HepG2 (cell line): ENCODE data around the gene PDE9A. TPM values are rescaled to one million over a fixed set of nuclear protein-coding genes. Genes with fewer than 3 reads are reported as not detected.

ENCODE experiments used
- BORCS8-MEF2B ChIP-seq: sonication (generic); formaldehyde crosslinking; IDR thresholded peaks from 2 replicates; pipeline ENCODE4 v1.8.0; 2022; ENCODE audit warnings: mild to moderate bottlenecking, missing genetic modification reagents
- DMAP1 ChIP-seq: IDR thresholded peaks from 2 replicates; pipeline ENCODE4 v1.6.1; 2016
- FOXK2 ChIP-seq: fragments of 450-650 bp; IDR thresholded peaks from 2 replicates; pipeline ENCODE4 v1.6.1; 2016
- HNRNPLL ChIP-seq: fragments of 200-400 bp; formaldehyde crosslinking; IDR thresholded peaks from 2 replicates; pipeline ENCODE4 v1.6.1; 2017; ENCODE audit warnings: mild to moderate bottlenecking, low read depth, low read length; ENCODE audit not compliant: poor library complexity, severe bottlenecking
- HOXD1 ChIP-seq: sonication (generic); formaldehyde crosslinking; IDR thresholded peaks from 2 replicates; pipeline ENCODE4 v1.5.0; 2020; ENCODE audit warnings: missing genetic modification reagents
- IRX3 ChIP-seq: sonication (generic); formaldehyde crosslinking; IDR thresholded peaks from 2 replicates; pipeline ENCODE4 v1.8.1; 2023; ENCODE audit warnings: mild to moderate bottlenecking, low read depth, missing genetic modification reagents, borderline replicate concordance
- KAT8 ChIP-seq: IDR thresholded peaks from 2 replicates; pipeline ENCODE4 v1.6.1; 2016; ENCODE audit warnings: missing genetic modification reagents, missing compliant biosample characterization
- MAFF ChIP-seq: IDR thresholded peaks from 2 replicates; pipeline ENCODE4 v1.6.1; 2011; ENCODE audit warnings: low read depth, low read length, improper control_type of control experiment
- MXD4 ChIP-seq: IDR thresholded peaks from 2 replicates; pipeline ENCODE4 v1.6.1; 2016; ENCODE audit warnings: mild to moderate bottlenecking, missing biosample characterization, missing genetic modification reagents
- NAIF1 ChIP-seq: sonication (generic); formaldehyde crosslinking; IDR thresholded peaks from 2 replicates; pipeline ENCODE4 v1.5.0; 2020; ENCODE audit warnings: mild to moderate bottlenecking, missing genetic modification reagents, borderline replicate concordance
- SAFB2 ChIP-seq: sonication (generic); formaldehyde crosslinking; IDR thresholded peaks from 2 replicates; pipeline ENCODE4 v1.5.1; 2020; ENCODE audit warnings: missing genetic modification reagents, low read depth, mild to moderate bottlenecking, borderline replicate concordance
- SIN3A ChIP-seq: IDR thresholded peaks from 2 replicates; pipeline ENCODE4 v1.6.1; 2011; ENCODE audit warnings: low read depth, mild to moderate bottlenecking, control low read depth, low read length, borderline replicate concordance
- SMAD9 ChIP-seq: sonication (generic); formaldehyde crosslinking; IDR thresholded peaks from 2 replicates; pipeline ENCODE4 v1.5.1; 2020; ENCODE audit warnings: mild to moderate bottlenecking, missing genetic modification reagents
- ZKSCAN8 ChIP-seq: IDR thresholded peaks from 2 replicates; pipeline ENCODE4 v1.6.1; 2016; ENCODE audit warnings: borderline replicate concordance, missing genetic modification reagents, missing compliant biosample characterization
- ZNF121 ChIP-seq: sonication (generic); formaldehyde crosslinking; IDR thresholded peaks from 2 replicates; pipeline ENCODE4 v1.5.0; 2020; ENCODE audit warnings: mild to moderate bottlenecking, missing genetic modification reagents
- ZNF160 ChIP-seq: sonication (generic); formaldehyde crosslinking; IDR thresholded peaks from 2 replicates; pipeline ENCODE4 v1.8.0; 2022; ENCODE audit warnings: mild to moderate bottlenecking, inconsistent platforms, missing genetic modification reagents
- ZNF235 ChIP-seq: sonication (generic); formaldehyde crosslinking; IDR thresholded peaks from 2 replicates; pipeline ENCODE4 v1.8.1; 2023; ENCODE audit warnings: mild to moderate bottlenecking, missing genetic modification reagents, borderline replicate concordance
- ZNF253 ChIP-seq: sonication (generic); formaldehyde crosslinking; IDR thresholded peaks from 2 replicates; pipeline ENCODE4 v1.8.0; 2022; ENCODE audit warnings: mild to moderate bottlenecking, missing genetic modification reagents, borderline replicate concordance
- ZNF468 ChIP-seq: sonication (generic); formaldehyde crosslinking; IDR thresholded peaks from 2 replicates; pipeline ENCODE4 v1.8.0; 2022; ENCODE audit warnings: mild to moderate bottlenecking, moderate library complexity, missing genetic modification reagents
- ZNF501 ChIP-seq: sonication (generic); formaldehyde crosslinking; IDR thresholded peaks from 2 replicates; pipeline ENCODE4 v1.5.1; 2020; ENCODE audit warnings: mild to moderate bottlenecking, moderate library complexity, missing genetic modification reagents
- ZNF740 ChIP-seq: sonication (generic); formaldehyde crosslinking; IDR thresholded peaks from 2 replicates; pipeline ENCODE4 v1.4.0; 2020; ENCODE audit warnings: missing genetic modification reagents
- ZNF883 ChIP-seq: sonication (generic); formaldehyde crosslinking; IDR thresholded peaks from 2 replicates; pipeline ENCODE4 v1.5.1; 2020; ENCODE audit warnings: mild to moderate bottlenecking, missing genetic modification reagents; ENCODE audit errors: not compliant biosample characterization
- ZSCAN29 ChIP-seq: sonication (generic); formaldehyde crosslinking; conservative IDR thresholded peaks from 2 replicates; pipeline ENCODE4 v1.4.0; 2020; ENCODE audit warnings: mild to moderate bottlenecking, missing genetic modification reagents
- polyA plus RNA-seq, 8 experiments: library from polyadenylated mRNA; depleted of rRNA in 3 of 8; stranded (reverse) in 7 of 8; unstranded in 1 of 8; fragments of >200 nt; fragmentation: Illumina TruSeq in 4 of 8; extraction: Trizol in 4 of 8; gene quantifications; 2 replicates each; pipeline versions ENCODE4 v1.2.1 to v1.2.3, GENCODE V29; 2011 to 2016; ENCODE audit warnings: low read depth in 4 of 8, missing spikeins in 1 of 8, mixed read lengths in 1 of 8; ENCODE audit not compliant: insufficient read depth in 1 of 8
- total RNA-seq, 5 experiments: library from RNA; depleted of rRNA; stranded (reverse); fragments of >200 nt; fragmentation: Illumina TruSeq; extraction: Trizol; gene quantifications; 2 replicates each; pipeline ENCODE4 v1.2.3, GENCODE V29; 2016; ENCODE audit warnings: low read depth in 1 of 5
- TF ChIP-seq, protein P1 (sequence below): IDR thresholded peaks from 2 replicates; pipeline ENCODE4 v1.4.0; 2020; ENCODE audit warnings: mild to moderate bottlenecking, missing genetic modification reagents
- TF ChIP-seq, protein P2 (sequence below): sonication (generic); formaldehyde crosslinking; IDR thresholded peaks from 2 replicates; pipeline ENCODE4 v1.4.0; 2020; ENCODE audit warnings: missing genetic modification reagents, borderline replicate concordance

The PDE9A gene
- total and polyA plus RNA-seq, 2 of the 13 experiments (the other 11 are each of a cell fraction or from before 2014, with no cell fraction given) = 4.6 to 19.7 TPM

GRCh38 chr21:42737951-42738590, 84.7 kb downstream of the PDE9A start (continued):
- TF ChIP-seq ZNF235 (no peak), ZNF121 (CRISPR knock-in tag) (peak; percentile 73), ZNF468 (CRISPR knock-in tag) (no peak), ZSCAN29 (peak; percentile 69; the same call in 1 of the 2 replicates), FOXK2 (0 out of 2 replicates have a peak, but pooled peaks have one; percentile 17), HOXD1 (peak; percentile 80; the same call in 1 of the 2 replicates), BORCS8-MEF2B (no peak), ZNF160 (CRISPR knock-in tag) (no peak), HNRNPLL (no peak), ZKSCAN8 (CRISPR knock-in tag) (no peak), SMAD9 (CRISPR knock-in tag) (no peak), MXD4 (CRISPR knock-in tag) (peak; percentile 21; the same call in 1 of the 2 replicates), ZNF883 (CRISPR knock-in tag) (no peak), ZNF501 (CRISPR knock-in tag) (no peak), ZNF740 (CRISPR knock-in tag) (no peak), ZNF253 (no peak), SIN3A (0 out of 2 replicates have a peak, but pooled peaks have one; percentile 41), NAIF1 (CRISPR knock-in tag) (no peak), IRX3 (CRISPR knock-in tag) (no peak), SAFB2 (CRISPR knock-in tag) (no peak), KAT8 (CRISPR knock-in tag) (no peak), DMAP1 (CRISPR knock-in tag) (peak; percentile 64; the same call in 1 of the 2 replicates), MAFF (no peak)
- TF ChIP-seq, protein P1, sequence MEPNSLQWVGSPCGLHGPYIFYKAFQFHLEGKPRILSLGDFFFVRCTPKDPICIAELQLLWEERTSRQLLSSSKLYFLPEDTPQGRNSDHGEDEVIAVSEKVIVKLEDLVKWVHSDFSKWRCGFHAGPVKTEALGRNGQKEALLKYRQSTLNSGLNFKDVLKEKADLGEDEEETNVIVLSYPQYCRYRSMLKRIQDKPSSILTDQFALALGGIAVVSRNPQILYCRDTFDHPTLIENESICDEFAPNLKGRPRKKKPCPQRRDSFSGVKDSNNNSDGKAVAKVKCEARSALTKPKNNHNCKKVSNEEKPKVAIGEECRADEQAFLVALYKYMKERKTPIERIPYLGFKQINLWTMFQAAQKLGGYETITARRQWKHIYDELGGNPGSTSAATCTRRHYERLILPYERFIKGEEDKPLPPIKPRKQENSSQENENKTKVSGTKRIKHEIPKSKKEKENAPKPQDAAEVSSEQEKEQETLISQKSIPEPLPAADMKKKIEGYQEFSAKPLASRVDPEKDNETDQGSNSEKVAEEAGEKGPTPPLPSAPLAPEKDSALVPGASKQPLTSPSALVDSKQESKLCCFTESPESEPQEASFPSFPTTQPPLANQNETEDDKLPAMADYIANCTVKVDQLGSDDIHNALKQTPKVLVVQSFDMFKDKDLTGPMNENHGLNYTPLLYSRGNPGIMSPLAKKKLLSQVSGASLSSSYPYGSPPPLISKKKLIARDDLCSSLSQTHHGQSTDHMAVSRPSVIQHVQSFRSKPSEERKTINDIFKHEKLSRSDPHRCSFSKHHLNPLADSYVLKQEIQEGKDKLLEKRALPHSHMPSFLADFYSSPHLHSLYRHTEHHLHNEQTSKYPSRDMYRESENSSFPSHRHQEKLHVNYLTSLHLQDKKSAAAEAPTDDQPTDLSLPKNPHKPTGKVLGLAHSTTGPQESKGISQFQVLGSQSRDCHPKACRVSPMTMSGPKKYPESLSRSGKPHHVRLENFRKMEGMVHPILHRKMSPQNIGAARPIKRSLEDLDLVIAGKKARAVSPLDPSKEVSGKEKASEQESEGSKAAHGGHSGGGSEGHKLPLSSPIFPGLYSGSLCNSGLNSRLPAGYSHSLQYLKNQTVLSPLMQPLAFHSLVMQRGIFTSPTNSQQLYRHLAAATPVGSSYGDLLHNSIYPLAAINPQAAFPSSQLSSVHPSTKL (CRISPR knock-in tag) = peak; percentile 83
- TF ChIP-seq, protein P2, sequence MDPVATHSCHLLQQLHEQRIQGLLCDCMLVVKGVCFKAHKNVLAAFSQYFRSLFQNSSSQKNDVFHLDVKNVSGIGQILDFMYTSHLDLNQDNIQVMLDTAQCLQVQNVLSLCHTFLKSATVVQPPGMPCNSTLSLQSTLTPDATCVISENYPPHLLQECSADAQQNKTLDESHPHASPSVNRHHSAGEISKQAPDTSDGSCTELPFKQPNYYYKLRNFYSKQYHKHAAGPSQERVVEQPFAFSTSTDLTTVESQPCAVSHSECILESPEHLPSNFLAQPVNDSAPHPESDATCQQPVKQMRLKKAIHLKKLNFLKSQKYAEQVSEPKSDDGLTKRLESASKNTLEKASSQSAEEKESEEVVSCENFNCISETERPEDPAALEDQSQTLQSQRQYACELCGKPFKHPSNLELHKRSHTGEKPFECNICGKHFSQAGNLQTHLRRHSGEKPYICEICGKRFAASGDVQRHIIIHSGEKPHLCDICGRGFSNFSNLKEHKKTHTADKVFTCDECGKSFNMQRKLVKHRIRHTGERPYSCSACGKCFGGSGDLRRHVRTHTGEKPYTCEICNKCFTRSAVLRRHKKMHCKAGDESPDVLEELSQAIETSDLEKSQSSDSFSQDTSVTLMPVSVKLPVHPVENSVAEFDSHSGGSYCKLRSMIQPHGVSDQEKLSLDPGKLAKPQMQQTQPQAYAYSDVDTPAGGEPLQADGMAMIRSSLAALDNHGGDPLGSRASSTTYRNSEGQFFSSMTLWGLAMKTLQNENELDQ (CRISPR knock-in tag) = no peak
